UCSD-AML1 (cell line): ENCODE results near the gene SLC25A21.

Experiments
- DNase-seq: peaks from one replicate; lab custom pipeline; 2025; ENCODE audit not compliant: unreplicated experiment; lab: John Stamatoyannopoulos, UW

Gene SLC25A21

DNA sequence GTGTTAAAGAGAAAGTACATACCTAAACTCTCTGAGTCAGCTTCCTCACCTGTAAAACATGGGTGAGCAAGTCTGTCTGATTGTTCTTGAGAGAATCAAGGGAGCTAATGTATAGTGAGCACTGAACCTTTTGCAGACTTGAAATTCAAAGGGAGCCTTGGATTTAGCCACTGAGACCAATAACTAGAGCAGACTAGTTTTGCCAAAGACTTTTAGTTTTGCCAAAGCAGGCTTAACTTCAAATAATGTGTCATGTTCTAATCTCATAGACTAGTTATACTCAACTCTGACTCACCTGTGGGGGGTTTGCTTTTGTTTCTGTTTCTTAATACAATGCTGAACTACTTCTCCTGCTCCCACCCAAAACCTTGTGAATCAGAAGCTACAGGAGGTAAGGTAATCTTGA, 123.7 kb downstream of the SLC25A21 start:
- DNase-seq: no peak

DNA sequence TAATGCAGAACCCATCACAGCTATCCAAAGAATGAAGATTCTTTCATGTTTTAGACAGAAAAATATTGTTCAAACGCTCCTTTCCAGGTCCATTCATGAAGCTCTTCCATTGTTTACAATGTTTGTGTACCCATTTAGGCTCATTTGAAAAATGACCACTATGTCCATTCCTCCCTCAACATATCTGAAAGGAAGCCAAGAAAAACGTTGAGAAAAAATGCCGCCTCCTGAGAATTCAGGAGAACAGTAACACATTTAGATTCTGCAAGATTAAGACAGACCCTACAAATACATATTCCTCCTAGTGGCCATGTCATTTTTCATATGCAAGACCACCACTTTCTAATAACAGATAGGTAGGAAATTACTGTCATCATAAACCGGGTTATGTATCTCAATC, 124.4 kb downstream of the SLC25A21 start:
- DNase-seq: no peak

DNA sequence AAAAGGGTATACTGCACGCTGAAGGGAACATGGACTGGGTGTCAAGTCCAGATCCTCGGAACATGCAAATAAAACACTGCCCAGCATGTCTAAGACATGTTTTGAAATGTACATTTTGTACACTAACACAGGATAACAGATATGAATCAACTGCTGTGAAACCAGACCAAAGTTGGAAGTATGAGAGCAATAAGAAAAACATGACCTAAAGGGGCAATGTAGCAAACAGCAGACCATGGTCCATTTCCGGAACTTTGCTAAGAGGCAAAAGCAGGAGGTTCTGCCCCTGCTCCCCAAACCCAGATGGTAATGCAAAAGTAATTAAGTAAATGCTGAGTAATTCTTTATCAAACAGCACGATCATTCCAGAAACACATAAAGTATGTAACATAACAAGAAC, 125.2 kb downstream of the SLC25A21 start:
- no peak for DNase-seq

DNA sequence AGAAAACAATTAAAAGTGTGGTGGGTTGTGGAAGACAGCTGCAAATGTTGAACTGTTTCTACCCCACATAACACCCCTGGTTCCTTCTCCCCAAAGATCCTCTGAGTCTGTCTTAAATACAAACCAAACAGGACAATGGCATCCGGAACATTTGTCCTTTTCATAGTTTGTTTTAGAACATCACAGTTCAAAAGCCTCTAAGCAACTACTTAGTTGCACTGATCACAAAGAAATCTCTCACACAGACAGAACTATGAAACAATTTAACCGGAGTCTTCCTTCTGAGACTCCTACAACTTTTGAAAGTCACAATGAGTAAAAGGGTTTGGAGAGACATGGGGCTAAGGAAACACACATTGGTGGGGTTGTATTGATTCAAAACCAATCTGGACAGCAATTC, 125.6 kb downstream of the SLC25A21 start:
- no peak for DNase-seq

DNA sequence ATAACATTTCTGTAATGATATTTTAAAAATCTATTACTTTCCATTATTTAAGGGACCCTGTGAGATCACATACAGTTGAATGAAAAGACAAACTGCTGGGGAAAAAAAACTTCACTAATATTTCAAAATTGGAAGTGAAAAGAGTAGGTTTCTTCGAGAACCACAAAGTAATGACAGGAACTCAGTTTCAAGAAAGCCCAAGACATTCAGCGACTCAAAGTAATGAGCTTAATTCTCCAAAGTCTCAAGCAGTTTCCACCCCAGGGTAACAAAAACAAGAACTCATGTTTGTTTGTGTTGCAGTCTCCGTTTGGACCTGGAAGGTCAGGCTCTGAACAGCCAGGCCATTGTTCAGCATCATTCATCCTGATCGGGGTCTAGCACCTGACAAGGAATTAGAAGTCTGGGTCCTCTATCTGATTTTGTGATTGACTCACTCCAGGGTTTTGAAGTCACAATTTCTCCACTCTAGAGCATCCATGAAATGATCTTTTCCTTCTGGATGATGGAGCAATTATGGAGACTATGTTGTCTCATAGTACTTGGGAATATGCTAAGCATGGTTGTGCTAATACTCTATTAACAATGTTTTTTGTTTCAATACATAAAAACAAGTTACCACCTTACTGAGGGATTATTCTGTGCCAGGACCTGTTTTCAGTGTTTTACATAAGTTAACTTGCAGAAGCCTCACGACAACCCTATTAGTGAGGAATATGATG, 126.9 kb downstream of the SLC25A21 start:
- DNase-seq: no peak

DNA sequence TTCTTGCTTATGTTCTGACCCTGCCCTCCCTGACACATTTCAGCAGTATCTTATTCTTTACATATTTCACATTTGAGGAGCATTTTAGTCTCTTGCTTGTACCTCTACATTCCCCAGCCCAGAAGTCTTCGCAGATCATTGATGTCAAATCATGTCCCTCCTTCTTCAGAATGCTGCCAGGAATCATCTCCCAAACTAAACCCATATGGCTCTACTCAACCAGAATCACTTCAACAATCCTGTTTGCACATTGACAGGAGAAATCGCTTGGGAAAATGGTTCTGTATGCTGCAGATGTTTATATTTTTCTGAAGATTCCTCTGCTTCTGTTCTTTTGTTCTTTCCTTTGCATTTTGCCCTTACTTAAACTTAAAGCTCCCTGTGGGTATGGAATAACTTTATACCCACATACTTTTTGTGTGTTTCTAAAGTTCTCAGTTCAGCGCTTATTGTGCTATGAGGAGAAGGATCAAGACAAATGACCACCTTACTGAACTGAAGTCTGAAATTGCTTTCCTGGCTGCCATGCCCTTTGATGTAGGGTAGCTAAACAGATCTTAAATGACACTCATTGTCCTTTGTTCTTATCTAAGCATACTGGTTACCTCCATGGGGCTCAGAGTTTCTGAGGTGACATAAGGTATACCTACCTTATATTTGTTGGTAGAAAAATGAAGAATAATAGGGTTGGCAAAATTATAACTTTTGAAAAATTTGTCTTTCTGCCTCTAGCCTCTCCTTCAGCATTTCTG, 134.6 kb downstream of the SLC25A21 start:
- DNase-seq: no peak

DNA sequence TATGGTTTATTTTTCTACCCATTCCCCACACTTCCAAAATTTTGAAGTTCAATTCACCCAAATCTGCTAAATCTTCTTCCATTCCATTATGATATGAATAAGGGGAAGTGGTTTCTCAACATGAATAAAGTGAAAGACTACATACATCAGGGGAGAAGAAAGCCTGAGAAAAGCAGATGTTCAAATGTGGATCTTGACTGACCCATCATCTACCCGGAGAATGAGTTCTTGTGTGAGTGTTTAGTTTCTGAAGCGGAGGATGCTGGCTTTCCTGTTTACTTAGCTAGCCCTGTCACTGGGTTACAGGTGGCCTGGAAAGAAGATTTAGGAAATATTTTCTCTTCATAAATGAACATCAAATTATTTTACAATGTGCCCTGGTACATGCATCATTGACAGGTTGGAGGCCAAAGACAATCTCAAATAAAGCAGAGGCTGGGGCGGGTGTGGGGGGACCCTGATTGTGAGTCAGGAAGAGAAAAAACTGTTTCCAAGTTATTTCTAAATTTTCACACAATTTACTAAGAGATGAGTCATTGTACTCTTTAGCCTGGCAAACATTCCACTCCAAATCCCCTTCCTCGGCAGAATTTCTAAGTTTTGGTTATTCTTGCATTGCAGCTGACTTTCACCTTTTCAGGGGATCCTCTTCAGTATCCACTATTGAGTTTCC, 135.6 kb downstream of the SLC25A21 start:
- DNase-seq: no peak

DNA sequence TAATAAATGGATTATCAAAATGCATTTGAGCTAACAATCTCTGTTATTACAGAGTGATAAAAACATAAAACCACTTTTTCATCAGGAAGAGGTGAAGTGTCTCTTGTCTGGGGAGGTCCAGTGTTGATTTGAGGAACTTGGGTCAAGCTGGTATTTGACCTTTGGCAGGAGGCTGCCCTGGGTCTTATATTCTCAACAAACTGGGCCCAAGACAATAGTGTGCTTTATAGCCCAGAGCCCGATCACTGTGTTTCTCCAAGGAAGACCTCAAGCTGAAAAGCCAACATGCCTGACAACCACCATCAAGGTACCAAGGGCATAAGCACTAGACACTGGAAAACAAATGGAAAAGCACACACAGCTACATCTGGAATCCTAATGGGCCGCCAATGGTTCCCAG, 137.0 kb downstream of the SLC25A21 start:
- DNase-seq: no peak

DNA sequence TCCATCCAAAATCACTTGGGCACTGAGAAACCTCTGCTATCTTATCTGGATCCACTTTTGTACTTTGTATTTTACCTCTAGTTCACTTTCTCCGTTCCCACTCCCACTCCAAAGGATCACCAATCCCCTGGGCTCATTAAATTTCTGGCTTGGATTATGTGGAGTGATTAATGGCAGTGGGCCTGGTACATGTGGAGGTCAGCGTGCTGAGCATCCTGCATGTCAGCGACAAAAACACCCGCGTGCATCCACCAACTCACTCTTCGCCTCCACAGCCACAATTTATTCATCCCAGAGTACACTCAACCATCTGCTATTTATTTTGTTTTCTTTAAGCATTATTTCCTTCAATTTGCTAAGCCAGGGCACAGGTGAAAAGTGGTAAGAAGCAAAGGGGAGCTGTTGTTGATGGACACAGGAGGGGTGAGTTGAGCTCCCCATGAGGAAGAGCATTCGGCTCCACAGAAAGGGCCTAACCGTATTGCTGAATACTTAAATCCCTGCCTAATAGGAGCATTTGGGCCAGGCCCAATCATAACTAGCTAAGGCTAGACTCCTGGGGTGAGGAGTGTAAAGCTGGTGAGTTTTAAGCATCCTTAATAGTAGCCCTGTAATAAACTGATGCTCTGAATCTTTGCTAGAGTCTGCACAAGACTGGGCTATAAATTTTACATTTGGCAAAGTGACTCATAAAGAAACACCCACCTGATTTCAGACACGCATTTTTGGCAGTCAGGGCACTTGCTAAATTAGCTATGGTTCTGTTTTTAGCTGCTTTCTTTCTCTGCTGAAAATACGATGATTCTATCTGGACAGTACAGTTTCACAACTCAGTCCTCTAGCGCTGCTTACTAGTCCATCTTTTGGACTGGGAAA, 137.8 kb downstream of the SLC25A21 start:
- no peak for DNase-seq

DNA sequence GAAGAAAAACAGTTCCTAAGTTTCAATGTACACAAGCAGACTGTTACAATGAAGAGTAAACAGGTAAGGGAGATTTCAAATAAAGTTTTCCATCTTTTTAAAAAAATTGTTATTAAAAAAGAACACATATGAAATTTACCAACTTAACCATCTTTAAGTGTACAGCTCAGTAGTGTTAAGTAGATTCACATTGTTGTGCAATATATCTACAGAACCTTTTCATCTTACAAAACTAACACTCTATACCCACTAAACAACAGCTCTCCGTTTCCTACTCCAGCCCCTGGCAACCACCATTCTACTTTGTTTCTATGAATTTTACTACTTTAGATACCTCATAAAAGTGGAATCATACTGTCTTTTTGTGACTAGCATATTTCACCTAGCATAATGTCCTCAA, 139.5 kb downstream of the SLC25A21 start:
- DNase-seq: no peak

DNA sequence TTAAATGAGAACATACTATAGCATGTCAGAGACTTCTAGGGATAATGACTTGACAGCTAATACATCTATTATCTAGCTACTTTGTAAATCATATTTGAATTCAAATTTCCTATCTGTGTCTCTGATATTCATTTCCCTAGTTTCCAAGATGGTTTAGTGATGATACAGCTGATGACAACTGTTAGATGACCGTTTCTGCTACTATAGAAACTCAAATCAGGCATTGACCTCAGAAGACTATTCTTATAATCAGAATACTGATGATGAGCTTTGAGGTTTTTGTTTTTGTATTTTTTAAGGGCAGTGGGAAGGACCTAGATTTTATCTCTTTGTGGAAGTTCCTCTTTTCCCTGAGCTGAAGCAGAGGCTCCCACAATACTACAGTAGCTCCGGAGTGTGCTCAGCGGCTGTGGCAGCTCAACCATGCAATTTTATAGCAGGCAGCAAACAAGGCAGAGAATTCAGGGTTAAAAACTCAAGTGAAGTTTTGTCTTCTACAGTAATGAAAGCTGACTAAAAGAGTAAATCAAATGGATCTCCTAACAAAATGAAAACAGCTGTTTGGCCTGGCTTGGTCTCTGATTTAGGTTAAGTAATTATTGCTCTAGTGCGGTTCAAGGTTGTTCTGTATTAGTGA, 145.1 kb downstream of the SLC25A21 start:
- no peak for DNase-seq

DNA sequence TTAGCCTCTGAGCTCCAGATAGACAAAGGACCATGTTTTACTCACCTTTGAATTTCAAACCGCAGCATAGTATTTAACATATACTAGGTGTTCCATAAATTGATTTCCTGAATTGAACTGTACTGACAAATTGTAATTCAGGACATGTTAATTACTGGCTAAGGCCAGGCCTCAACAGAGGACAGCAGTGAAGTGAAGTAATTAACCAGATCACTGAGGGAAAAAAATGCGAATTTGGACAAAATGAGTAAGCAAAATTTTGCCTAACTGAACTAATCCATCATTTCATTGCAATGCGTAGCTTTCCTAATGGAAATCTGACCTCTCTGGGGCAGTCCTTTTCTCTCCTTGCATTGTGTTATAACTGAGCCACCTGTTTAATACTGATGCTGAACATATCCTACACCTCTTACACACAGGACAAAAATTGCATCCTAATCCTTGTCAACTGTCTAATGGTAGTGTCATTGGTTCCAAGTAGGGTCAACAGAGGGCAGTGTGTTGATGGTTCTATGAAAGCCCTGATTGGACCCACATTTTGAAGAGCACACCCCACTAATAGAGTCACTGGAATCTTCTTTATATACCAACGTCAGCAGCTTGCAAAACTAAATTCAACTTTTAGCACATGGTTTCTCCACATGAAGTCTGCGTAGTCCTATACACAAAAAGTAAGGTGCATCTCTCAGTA, 148.4 kb downstream of the SLC25A21 start:
- DNase-seq: no peak

DNA sequence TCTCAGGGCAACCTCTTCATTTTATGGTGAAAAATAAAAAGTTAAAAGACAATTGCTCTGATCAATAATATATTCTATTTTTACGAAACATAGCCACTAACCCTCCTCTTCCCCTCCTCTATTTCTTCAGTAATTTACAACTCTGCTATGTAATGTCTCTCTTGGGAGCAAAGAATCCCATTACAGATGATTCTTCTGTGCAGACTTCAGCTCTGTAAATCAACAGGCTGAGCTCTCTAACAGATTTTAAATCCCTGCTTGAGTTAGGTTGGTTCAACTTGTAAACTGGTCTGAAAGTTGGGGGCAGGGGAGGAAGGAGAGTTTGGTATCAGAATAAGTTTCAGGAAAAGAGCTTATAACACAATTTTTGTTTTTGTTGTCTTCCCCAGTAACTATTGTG, 151.0 kb downstream of the SLC25A21 start:
- no peak for DNase-seq

DNA sequence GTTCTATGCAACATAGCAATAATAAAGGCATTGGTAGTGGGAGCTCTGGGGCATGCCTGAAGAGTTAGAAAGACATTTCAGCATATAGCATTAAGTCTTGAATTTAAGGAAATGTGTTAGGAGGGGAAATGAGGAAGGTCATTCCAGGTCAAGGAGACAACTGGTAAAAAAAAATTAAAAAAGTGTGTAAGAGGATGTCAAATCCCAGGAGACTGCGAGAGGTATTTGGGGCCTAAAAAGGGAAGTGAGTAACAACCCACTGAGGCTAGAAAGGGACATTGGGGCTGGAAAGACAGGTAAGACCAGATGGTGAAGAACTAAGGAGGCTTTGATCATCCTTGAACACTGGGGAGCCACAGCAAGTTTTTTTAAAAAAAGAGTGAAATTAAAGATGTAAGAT, 152.9 kb downstream of the SLC25A21 start:
- DNase-seq: no peak

DNA sequence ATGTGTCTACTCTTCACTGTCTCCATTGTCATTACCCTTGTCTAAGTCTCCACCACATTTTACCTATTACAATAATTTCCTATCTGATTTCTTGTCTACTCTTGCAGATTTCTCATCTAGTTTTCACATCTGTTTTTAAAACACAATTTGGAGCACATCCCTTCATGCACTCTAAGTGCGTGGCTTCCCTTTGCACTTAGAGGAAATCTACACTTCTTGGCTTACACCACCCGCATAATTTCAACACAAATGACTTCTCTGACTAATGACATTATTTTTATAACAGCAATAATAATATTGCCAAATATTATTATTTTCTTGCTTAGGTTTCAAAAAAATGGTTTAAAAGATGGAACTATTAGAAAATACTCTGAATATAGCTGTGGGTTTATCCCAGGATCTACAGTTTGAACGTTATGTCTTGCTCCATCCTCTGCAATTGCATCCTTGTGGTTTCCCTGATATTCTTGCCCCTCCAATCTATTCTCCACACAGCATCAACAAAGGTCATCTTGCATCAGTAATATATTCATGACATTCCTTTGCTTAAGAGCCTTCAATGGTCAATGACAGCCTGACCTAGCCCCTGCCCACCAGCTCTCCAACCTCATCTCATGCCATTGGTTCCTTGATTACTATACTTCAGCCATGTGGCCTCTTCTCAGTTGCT, 153.7 kb downstream of the SLC25A21 start:
- DNase-seq: no peak

DNA sequence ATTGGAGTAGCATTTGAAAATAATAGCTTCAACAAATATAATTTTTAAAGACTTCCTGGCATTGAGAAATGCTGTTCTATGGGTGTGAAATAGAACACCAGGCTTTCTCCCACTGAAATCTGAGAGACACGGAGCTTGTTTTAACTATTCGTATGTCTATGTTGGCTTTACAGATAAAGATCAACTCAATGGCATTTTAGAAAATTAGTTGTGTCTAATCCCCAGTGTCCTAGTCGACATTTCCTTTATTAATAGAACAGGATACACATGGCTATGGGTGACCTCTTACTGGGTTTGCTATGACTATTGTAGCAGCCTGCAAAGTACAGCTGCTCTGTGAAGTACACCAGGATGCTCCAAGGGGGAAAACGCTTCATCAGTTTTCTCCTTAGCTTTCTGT, 159.3 kb downstream of the SLC25A21 start:
- DNase-seq: no peak

DNA sequence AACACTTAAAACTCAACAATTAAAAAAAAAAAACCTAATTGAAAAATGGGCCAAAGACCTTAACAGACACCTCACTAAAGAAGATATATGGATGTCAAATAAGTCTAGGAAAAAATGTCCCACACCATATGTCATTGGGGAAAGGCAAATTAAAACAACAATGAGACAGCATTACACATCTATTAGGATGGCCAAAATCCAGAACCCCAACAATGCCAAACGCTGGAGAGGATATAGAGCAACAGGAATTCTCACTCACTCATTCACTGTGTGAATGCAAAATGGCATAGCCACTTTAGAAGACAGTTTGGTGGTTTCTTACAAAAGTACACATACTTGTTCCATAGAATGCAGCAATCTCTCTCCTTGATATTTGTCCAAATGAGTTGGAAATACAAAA, 173.7 kb downstream of the SLC25A21 start:
- no peak for DNase-seq

DNA sequence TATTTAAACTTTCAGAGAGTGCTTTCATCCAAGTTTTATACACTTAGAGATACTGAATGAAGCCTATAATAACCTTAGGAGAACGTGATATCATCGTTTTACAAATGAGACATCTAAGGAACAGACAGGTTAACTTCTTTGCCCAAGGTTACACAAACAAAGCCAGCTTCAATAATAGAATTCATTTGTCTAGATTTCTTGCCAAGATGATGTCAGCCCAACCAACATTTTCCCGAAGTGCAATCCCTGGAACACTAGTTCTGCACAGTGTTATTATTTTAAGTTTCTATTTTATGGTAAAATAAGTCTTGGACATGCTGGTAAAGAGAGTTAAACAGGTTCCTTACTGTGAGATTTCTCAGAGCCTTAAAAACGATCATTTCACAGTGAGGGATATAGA, 174.6 kb downstream of the SLC25A21 start:
- DNase-seq: no peak

DNA sequence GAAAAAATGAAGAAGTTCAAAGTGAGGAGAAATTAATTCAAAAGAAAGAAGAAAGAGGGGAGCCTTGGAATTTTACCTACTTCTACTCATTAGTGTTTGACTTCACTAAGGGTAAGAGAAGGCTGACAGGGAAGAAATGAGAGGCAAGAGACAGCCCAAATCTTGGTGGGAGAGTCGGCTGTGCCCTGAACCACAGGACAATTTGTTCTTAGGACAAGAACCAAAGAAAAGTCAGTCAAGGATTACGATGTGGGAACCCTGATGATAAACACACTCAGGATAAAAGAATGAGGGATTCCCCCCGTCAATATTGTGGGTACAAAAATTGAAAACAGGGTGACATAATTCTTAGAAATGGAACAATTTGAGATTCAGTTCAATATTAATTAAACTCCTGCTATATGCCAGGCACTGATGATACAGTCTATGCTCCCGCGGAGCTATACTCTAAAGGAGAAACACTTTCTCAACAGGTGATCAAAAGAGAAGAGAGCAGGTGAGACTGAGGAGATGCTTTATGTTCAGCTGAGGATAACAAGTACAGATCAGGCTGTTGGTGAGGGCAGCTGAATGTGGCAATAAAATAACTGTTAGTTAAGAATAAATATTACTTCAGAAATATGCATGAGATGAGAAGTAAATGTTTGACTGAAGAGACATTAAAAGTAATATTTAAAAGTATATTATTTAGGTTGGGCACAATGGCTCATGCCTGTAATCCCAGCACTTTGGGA, 175.4 kb downstream of the SLC25A21 start:
- no peak for DNase-seq
